Erythroblast (primary cell): Measurements from ENCODE around the gene KCNE5.

Experiments
- GATA1 ChIP-seq: IDR thresholded peaks from 2 replicates; pipeline ENCODE4 v1.6.1; 2011; ENCODE audit warnings: low read depth, mild to moderate bottlenecking, control low read depth, low read length, moderate library complexity
- POLR2A ChIP-seq: IDR thresholded peaks from 2 replicates; pipeline ENCODE4 v1.6.1; 2011; ENCODE audit warnings: mild to moderate bottlenecking, low read length

DNA sequence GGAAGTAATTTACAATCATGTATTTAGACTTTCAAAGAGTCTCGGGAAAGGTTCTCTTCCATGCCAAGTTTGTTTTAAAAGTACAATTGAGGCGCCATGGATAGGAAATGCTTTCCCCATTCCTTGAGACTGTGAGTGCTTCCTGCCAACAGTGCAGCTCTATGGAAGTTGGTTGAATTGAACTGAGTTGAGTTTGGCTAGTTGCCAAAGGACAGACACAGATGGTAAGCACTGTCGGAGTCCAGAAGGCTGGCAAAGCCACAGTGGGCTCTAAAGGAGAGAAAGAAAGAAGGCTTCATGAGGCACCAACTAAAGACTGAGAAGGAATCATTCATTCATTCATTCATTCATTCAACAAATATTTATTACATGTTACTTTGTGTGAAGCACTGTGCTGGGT, 4.3 kb upstream of the KCNE5 start:
- TF ChIP-seq POLR2A = no peak
- no peak for TF ChIP-seq GATA1
